Astrocyte (in vitro differentiated cells and primary cell): ENCODE results near the gene PLEKHO2.

Source experiments
- EZH2 ChIP-seq: IDR thresholded peaks from 2 replicates; pipeline ENCODE4 v1.6.1; 2012; ENCODE audit warnings: mild to moderate bottlenecking, low read length, inconsistent platforms; ENCODE audit not compliant: insufficient read depth
- TF ChIP-seq, protein P1 (sequence below): IDR thresholded peaks from 2 replicates; pipeline ENCODE4 v1.5.1; 2011; ENCODE audit warnings: low read depth, mild to moderate bottlenecking, inconsistent platforms, low read length, moderate library complexity; ENCODE audit not compliant: insufficient read depth

DNA sequence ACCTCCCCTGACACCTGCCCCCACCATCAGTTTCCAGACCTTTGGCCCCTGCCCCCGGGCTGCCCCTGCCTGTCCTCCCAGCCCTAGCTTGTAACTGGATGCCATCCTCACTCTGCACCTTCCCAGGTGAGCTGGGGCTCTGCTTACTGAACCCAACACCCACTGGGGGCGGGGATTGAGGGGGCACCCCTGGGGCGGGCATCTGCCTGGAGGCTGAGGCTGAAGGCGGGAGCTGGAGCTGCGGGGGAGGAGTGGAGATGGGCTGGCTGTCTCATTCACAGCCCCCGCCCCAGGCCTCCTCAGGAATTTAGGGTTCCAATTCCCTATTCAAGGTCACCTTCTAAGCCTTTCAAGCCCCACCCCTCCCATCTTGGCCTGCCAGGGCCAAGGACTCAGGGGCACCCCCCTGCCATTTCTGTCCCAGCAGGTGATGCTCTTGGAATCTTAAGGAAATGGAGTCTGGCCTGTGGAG is 33.9 kb upstream of the PLEKHO2 start:
- no peak for TF ChIP-seq EZH2
- TF ChIP-seq, protein P1, sequence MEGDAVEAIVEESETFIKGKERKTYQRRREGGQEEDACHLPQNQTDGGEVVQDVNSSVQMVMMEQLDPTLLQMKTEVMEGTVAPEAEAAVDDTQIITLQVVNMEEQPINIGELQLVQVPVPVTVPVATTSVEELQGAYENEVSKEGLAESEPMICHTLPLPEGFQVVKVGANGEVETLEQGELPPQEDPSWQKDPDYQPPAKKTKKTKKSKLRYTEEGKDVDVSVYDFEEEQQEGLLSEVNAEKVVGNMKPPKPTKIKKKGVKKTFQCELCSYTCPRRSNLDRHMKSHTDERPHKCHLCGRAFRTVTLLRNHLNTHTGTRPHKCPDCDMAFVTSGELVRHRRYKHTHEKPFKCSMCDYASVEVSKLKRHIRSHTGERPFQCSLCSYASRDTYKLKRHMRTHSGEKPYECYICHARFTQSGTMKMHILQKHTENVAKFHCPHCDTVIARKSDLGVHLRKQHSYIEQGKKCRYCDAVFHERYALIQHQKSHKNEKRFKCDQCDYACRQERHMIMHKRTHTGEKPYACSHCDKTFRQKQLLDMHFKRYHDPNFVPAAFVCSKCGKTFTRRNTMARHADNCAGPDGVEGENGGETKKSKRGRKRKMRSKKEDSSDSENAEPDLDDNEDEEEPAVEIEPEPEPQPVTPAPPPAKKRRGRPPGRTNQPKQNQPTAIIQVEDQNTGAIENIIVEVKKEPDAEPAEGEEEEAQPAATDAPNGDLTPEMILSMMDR: no peak
